B cell (primary cell): ENCODE results near the gene KCNK7. TPM values are rescaled to one million over a fixed set of nuclear protein-coding genes. Genes with fewer than 3 reads are reported as not detected.

Source experiments
- ATAC-seq: fragments of 200-7000 bp; cut with Tn5 transposase; one replicate; pipeline ENCODE4 v1.10.0; 2021; ENCODE audit warnings: low read depth, mild to moderate bottlenecking, moderate number of reproducible peaks, moderate library complexity
- CTCF ChIA-PET: fragments of 350-600 bp; sonication (Branson Sonifier 250); formaldehyde crosslinking; loops from one replicate; lab custom pipeline; 2021; ENCODE audit warnings: antibody characterized with exemption, inconsistent platforms; lab: Charles Lee
- POLR2A ChIA-PET: fragments of 350-600 bp; sonication (Branson Sonifier 250); formaldehyde crosslinking; loops from one replicate; lab custom pipeline; 2021; ENCODE audit warnings: antibody characterized with exemption; lab: Charles Lee
- DNase-seq: peaks from one replicate; pipeline ENCODE4 v3.0.0; 2013
- H2AFZ ChIP-seq: 2 replicates; pipeline ENCODE4 v1.6.1; 2012; ENCODE audit warnings: mild to moderate bottlenecking, low read depth, low read length; ENCODE audit not compliant: insufficient read depth, poor library complexity, severe bottlenecking
- H3K27ac ChIP-seq, 2 donors: 1 replicate in 1 of 2; 2 replicates in 1 of 2; pipeline ENCODE4 v1.5.1; 2012 to 2013; ENCODE audit warnings: low read length in 2 of 2, mild to moderate bottlenecking in 2 of 2, moderate library complexity in 1 of 2
- H3K27me3 ChIP-seq, 4 experiments: fragments of 200-600 bp in 1 of 4; sonication (generic) in 1 of 4; replicated peaks in 1 of 4; 1 replicate in 2 of 4; 2 replicates in 2 of 4; pipeline versions ENCODE4 v1.6.1 to v1.7.0; 2013 to 2016; ENCODE audit warnings: low read length in 3 of 4, mild to moderate bottlenecking in 2 of 4, mixed read lengths in 1 of 4, moderate library complexity in 1 of 4; ENCODE audit not compliant: insufficient read depth in 4 of 4, control insufficient read depth in 3 of 4; ENCODE audit errors: control extremely low read depth in 1 of 4
- H3K36me3 ChIP-seq, 2 experiments: replicated peaks in 1 of 2; 1 replicate in 1 of 2; 2 replicates in 1 of 2; pipeline versions ENCODE4 v1.6.1 to v1.7.1; 2013; ENCODE audit warnings: low read length in 1 of 2; ENCODE audit not compliant: insufficient read depth in 2 of 2, control insufficient read depth in 1 of 2; ENCODE audit errors: control extremely low read depth in 1 of 2, extremely low read depth in 1 of 2
- H3K4me1 ChIP-seq, 2 donors: fragments of 200-600 bp in 1 of 2; sonication (generic) in 1 of 2; 1 replicate in 1 of 2; 2 replicates in 1 of 2; pipeline versions ENCODE4 v1.5.1 to v1.6.1; 2013 to 2017; ENCODE audit warnings: low read length in 2 of 2; ENCODE audit not compliant: control insufficient read depth in 2 of 2, insufficient read depth in 2 of 2
- H3K4me2 ChIP-seq: replicated peaks from 2 replicates; pipeline ENCODE3; 2012; ENCODE audit warnings: mild to moderate bottlenecking, low read depth, low read length; ENCODE audit not compliant: poor library complexity, severe bottlenecking
- H3K4me3 ChIP-seq, 5 experiments: fragments of 200-600 bp in 1 of 5; sonication (generic) in 1 of 5; 1 replicate in 3 of 5; 2 replicates in 2 of 5; pipeline versions ENCODE4 v1.5.1 to v1.7.0; 2011 to 2016; ENCODE audit warnings: low read length in 4 of 5, mild to moderate bottlenecking in 4 of 5, low read depth in 2 of 5, control low read depth in 1 of 5, moderate library complexity in 1 of 5; ENCODE audit not compliant: insufficient read depth in 1 of 5; ENCODE audit errors: control extremely low read depth in 1 of 5, extremely low read depth in 1 of 5
- H3K79me2 ChIP-seq: fragments of 200-600 bp; sonication (generic); one replicate; pipeline ENCODE4 v1.6.0; 2016; ENCODE audit warnings: low read length; ENCODE audit not compliant: control insufficient read depth, insufficient read depth
- H3K9ac ChIP-seq: fragments of 200-600 bp; sonication (generic); 2 replicates; pipeline ENCODE4 v1.6.1; 2017; ENCODE audit warnings: mild to moderate bottlenecking, low read length, moderate library complexity
- H3K9me3 ChIP-seq, 3 donors: one replicate each; pipeline versions ENCODE4 v1.6.1 to v1.7.1; 2013; ENCODE audit warnings: low read length in 2 of 3; ENCODE audit not compliant: control insufficient read depth in 2 of 3, insufficient read depth in 1 of 3; ENCODE audit errors: control extremely low read depth in 1 of 3
- H4K20me1 ChIP-seq: 2 replicates; pipeline ENCODE4 v1.6.0; 2012; ENCODE audit warnings: mild to moderate bottlenecking, low read length; ENCODE audit not compliant: insufficient read depth, control insufficient read depth, poor library complexity, severe bottlenecking
- H3K27ac Mint-ChIP-seq: one replicate; pipeline ENCODE4 v1.8.0; 2021; ENCODE audit warnings: mixed read lengths
- H3K27me3 Mint-ChIP-seq: one replicate; pipeline ENCODE4 v1.8.0; 2021; ENCODE audit warnings: mixed read lengths
- H3K4me1 Mint-ChIP-seq: one replicate; pipeline ENCODE4 v1.8.0; 2021; ENCODE audit warnings: mixed read lengths
- H3K4me3 Mint-ChIP-seq: one replicate; pipeline ENCODE4 v1.8.0; 2021; ENCODE audit warnings: mixed read lengths
- H3K9me3 Mint-ChIP-seq: one replicate; pipeline ENCODE4 v1.8.0; 2022; ENCODE audit warnings: mixed read lengths; ENCODE audit not compliant: insufficient read depth
- CTCF ChIP-seq: fragments of 200-600 bp; IDR thresholded peaks from one replicate; pipeline ENCODE4 v1.8.0; 2022; ENCODE audit warnings: antibody characterized with exemption, mild to moderate bottlenecking
- EZH2 ChIP-seq: IDR thresholded peaks from 2 replicates; pipeline ENCODE4 v1.6.1; 2012; ENCODE audit warnings: borderline replicate concordance, low read depth, mild to moderate bottlenecking, moderate library complexity, low read length; ENCODE audit not compliant: insufficient read depth, poor library complexity, severe bottlenecking
- WGBS: methylation state at CpG from one replicate; pipeline ENCODE4 v1.1.5; 2013; ENCODE audit warnings: missing lambda C conversion rate; ENCODE audit not compliant: insufficient coverage; 5-methylcytosine and 5-hydroxymethylcytosine counted together
- intact Hi-C: fragments of 100-400 bp; cut with micrococcal nuclease; formaldehyde crosslinking; loops from one replicate; pipeline ENCODE4 v1.10.0; 2022
- polyA plus RNA-seq: library from polyadenylated mRNA; depleted of rRNA; stranded (reverse); fragments of >200 nt; gene quantifications from 2 replicates; pipeline ENCODE4 v1.2.3, GENCODE V29; 2012
- total RNA-seq, 2 donors: library from RNA; stranded (reverse); fragments of 120-200 nt in 1 of 2; gene quantifications; 1 replicate in 1 of 2; 2 replicates in 1 of 2; pipeline versions ENCODE4 v1.2.3 to v1.2.4, GENCODE V29; 2013 to 2022

Gene KCNK7
- total and polyA plus RNA-seq, 2 donors (not counting 1 experiment from before 2014, with no cell fraction given), result 2.2 to 3.5 TPM

GRCh38 chr11:65574811-65575567 lies 20.6 kb downstream of the KCNK7 start:
- H3K4me3 ChIP-seq, result peak overlapping the region; percentile 52 to 92 (median 70)
- peak overlapping the region; percentile 84 to 93 for H3K27ac ChIP-seq
- no peaks in the 10 kb centered on the region for H3K27me3 Mint-ChIP-seq
- ChIA-PET CTCF (interaction anchor here (0.6 to 5.5 kb wide), 7 partner anchors 13 to 1036 kb away, joined by 3 to 97 read pairs (median 4); partner anchors contain the start of genes MAP3K11, PCNX3 and SIPA1), POLR2A (interaction anchor here (0.6 to 7.5 kb wide), 9 partner anchors 13 to 1280 kb away, joined by 3 to 53 read pairs (median 8); partner anchors contain the start of genes MAP3K11, MUS81 and PCNX3)
- peaks cover 3 to 18% of the 10 kb centered on the region in 2 experiments for H3K36me3 ChIP-seq
- H3K79me2 ChIP-seq, result peaks cover 36% of the 10 kb centered on the region
- peak overlapping the region; percentile 83 for H3K9ac ChIP-seq
- H2AFZ ChIP-seq, result peak overlapping the region; percentile 62
- intact Hi-C loops, result loop anchor here (1.0 to 10.0 kb wide), 7 partner anchors 13 to 830 kb away; partner anchors contain the start of genes BANF1, CFL1, EIF1AD and PCNX3
- H3K4me2 ChIP-seq, result peak overlapping the region; percentile 100
- peak; percentile 74 for DNase-seq
- peaks cover 43% of the 10 kb centered on the region for H4K20me1 ChIP-seq
- H3K4me1 ChIP-seq, result peaks cover 42 to 65% of the 10 kb centered on the region in 2 donors
- peak overlapping the region; percentile 98 for H3K4me3 Mint-ChIP-seq
- no peaks in the 10 kb centered on the region for H3K27me3 ChIP-seq
- peak overlapping the region; percentile 98 for H3K27ac Mint-ChIP-seq
- no peak for ATAC-seq
- peaks cover 67% of the 10 kb centered on the region for H3K4me1 Mint-ChIP-seq
- under 1% methylated on average over 23 of the region's 28 CpGs for WGBS
- TF ChIP-seq CTCF (no peak), EZH2 (no peak)
- H3K9me3 ChIP-seq, result no peaks in the 10 kb centered on the region
- no peaks in the 10 kb centered on the region for H3K9me3 Mint-ChIP-seq
